DMS53 (cell line): ENCODE measurements around the gene OR2T35.
A peak's percentile ranks its signal among the peaks of the same experiment; 100 is the strongest.
"Not testable (repeated sequence)": the region's sequence is repeated elsewhere in the genome, so short reads cannot be mapped to it uniquely, and the experiment has no call there.

ENCODE experiments used
- DNase-seq: peaks from one replicate; lab custom pipeline; 2025; lab: John Stamatoyannopoulos, UW

The OR2T35 gene, protein sequence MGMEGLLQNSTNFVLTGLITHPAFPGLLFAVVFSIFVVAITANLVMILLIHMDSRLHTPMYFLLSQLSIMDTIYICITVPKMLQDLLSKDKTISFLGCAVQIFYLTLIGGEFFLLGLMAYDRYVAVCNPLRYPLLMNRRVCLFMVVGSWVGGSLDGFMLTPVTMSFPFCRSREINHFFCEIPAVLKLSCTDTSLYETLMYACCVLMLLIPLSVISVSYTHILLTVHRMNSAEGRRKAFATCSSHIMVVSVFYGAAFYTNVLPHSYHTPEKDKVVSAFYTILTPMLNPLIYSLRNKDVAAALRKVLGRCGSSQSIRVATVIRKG

DNA sequence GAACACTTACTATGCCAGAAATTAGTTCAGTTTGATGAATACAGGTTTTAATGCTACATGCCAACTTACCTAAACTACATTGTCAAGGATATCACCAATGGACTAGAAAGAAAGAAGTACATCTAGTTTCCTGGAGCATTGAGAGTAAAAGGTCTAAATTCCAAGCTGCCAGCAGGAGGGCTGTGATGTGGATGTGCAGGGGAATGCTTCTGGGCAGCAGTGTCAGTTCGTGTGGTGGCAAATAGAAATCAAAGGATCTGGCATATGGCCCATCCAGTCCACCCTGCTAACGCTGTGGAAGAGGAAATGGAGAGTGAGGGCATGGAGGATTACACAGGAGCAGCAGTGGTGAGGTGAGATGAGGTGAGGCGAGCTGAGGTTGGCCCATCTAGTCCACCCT, at the start of gene OR2T35:
OR2T35 (minus strand) TSS at position 101 of the 400 bp plus-strand sequence. CDS start 6,020 bp downstream, outside the sequence.
- not testable (repeated sequence) for DNase-seq

DNA sequence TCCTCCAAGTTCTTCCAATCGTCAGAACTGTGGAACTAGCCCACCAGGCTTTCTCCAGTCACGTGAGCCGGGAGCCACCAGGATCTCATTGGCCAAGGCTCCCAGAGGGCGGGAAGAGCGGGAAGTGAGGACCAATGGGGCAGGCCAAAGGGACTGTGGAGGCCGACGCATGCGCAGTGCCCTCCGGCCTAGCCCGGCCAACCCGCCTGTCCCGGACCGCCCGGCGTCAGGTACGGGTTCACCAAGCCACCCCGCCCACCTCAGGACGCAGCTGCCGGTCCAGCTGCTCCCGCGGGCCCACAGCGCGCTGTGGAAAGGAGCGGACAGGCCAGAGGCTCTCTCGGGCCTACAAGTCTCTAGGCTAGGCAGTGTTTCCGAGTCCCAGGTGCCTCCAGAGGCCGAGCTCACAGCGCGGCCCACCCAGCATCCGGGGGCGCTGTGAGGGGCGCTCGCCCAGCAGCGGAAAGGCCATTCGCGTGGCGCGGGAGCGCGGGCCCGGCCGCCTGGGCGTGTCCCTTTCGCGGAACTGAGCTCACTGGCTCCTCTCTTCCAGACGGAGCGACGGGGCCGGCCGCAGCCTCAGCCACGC, 46.6 kb upstream of the OR2T35 start:
- DNase-seq = no peak

DNA sequence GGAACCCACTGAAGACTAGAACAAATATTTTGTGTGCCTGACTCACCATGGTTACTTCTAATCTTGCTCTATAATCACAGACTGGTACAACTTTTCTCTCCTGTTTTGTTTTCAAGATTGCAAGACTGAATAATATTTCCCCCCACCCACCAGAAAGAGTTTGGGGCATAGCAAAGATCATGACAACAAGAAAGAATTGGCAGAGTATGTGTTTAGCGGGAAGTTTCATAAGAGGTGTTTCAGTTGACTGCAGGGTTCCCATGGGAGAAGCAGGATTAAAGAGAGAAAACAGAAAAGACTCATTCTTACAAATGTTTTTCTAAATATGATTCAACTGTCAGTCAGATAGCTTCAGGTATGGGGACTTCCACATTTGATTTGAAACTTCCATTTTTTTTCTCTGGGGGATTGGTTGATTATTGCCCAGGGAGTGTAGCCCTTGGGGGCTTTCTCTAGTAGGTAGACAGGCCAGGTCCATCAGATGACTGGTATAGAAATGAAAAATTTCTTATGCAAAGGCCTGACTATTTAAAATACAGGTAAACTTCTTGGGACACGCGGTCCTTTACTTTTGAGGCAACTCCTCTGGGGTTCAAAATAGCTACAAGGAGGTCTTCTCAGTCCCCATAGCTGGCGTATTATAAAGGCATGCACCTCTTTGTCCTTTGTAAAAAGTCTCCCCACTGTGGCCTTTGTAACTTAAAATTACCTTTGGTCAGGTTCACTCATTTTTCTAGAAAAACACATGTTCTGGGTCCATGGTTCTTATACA, 43.6 kb upstream of the OR2T35 start:
- no peak for DNase-seq

DNA sequence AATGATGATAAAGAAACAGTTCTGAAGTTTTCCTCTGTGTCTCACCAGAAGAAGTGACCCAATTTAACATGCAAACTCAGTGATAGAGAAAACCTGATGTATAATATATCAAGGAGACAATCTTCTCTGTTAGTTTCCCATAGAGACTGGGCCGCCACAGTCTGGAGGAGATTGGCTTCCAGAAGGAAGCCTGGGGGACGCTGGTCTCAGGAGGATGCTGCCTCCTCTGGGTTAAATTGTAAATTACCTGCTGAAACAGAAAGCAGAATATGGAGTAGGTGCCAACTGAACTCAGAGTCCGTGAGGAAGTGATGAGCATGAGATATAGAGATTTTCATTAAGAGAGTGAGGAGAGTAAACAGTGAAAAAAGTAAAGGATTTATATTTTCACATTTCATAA, 41.7 kb upstream of the OR2T35 start:
- peak; percentile 73 for DNase-seq

DNA sequence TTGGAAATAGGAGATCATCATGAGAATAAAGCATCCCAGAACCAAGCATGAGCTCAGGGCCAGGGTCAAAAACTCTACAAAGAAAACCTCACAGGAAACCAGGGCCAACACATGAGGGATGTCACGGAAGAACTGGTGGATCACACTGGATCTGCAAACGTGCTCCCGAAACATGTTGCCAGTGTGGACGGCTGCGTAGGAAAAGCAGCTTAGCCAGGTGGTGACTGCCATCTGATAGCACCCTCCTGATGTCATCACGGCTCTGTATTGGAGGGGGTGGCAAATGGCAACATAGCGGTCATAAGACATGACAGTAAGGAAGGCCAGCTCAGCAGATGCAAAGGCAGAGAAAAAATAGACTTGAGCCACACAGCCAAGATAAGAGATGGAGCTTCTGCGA, 36.6 kb upstream of the OR2T35 start:
- no peak for DNase-seq

DNA sequence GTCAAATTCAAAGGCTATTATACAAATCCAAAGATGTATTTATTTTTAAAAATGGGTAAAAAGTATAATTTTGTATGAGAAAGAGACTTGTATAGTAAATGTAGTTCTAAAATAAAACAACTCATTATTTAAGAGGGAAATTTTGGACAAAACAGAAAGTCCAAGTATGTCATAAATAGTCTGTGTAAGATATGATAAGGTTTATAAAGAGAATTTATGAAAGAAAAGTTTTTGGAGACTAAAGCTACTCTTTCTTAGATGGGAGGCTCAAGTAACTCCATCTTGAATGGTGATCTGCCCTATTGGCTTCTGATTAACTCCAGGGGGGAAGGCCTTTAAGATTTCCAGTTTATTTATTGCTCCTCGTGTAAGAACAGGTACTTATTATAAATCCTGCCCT, 24.9 kb upstream of the OR2T35 start:
- no peak for DNase-seq

DNA sequence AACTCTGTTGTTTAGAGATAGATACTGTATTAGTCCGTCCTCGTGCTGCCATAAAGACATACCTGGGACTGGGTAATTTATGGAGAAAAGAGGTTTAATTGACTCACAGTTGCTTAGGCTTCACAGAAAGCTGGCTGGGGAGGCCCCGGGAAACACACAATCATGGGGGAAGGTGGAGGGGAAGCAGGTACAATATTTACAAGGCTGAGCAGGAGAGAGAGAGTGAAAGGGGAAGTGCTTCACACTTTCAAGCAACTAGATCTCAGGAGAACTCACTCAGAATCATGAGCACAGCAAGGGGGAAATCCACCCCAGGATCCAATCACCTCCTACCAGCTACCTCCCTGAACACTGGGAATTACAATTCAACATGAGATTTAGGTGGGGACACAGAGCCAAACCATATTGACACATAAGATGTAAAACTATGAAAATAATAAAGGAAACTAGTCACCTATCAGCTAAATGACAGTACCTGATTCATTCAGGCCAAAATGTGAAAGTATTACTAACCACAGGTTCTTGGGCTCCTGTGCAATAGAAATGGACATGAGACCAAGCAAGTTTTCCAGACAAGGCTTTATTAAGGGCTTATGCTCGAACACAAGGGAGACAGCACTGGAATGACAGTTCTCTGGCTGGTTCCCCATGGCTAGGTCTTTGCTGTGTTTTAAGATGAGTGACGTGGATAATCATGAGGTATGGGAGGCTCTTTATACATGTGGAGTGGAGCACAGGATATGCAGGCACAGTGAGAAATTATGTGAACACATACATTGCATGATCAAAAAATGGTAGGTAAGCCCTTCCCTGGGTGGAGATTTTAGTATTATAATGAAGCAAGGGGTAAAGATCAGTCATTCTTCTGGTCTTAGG, 18.6 kb upstream of the OR2T35 start:
- DNase-seq = not testable (repeated sequence)

DNA sequence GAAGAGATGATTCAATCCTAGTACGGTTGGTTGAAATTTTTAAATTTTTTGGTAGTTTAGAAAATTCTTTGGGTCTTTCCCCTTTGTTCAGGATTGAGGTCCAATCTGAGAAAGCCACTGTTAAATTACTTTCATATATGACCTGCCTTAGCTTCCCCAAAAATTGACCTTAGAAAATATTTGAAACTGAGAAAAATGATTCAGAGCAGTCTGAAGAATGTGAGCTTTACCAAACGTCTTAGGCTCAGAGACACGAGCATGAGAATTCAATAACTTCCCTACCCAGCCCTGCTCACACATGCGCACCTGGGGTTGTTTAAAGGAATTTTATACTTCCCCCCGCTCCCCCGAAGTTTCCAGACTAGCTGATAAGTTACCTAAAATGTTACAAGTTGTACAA, 11.7 kb upstream of the OR2T35 start:
- not testable (repeated sequence) for DNase-seq

DNA sequence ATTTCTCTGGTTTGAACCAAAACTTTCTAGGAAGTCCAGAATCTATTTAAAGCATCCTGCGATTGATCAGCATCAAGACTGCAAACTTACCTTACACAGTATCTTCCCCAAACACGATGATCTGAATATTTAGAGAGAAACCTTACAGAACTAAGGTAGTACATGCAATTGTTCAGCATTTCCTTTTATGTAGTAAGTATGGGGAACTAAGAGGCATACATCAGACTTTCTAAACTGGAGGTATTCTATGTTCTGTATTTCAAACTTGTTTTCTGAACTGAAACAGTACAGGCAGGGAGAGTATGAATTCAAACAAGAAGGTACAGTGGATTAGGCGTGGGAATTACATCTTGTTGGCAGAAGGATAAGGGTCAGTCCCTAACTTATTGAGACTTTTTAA, 10.3 kb upstream of the OR2T35 start, which contains the start of gene OR2T27:
OR2T27 (minus strand) TSS at position 175 of the 400 bp plus-strand sequence. CDS start 4,644 bp downstream, outside the sequence.
- not testable (repeated sequence) for DNase-seq

DNA sequence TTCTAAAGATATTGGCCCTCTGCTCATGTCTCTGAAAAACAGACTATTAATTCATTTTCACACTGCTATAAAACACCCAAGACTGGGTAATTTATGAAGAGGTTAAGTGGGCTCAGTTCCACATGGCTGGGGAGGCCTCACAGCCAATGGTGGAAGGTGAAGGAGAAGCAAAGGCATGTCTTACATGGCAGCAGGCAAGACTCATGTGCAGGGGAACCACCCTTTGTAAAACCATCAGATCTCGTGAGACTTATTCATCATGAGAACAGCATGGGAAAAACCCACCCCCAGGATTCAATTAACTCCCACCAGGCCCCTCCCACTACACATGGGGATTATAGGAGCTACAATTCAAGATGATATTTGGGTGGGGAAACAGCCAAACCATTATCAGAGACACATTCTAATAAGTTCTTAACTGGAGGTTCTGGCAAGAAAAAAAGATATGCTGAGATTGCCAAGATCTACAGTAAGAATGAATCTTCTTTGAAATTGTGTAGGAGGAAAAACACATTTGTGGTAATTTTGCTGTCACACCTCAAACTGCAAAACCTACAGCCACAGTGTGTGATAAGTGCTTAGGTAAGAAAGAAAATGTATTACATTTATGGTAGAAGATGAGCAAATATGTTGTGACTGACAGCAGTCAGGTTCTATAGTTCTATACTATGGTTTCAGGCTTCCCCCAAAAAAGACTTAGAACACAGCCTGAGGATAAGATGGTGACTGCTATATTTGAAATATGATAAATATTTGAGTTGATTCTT, 3.9 kb upstream of the OR2T35 start:
- not testable (repeated sequence) for DNase-seq

DNA sequence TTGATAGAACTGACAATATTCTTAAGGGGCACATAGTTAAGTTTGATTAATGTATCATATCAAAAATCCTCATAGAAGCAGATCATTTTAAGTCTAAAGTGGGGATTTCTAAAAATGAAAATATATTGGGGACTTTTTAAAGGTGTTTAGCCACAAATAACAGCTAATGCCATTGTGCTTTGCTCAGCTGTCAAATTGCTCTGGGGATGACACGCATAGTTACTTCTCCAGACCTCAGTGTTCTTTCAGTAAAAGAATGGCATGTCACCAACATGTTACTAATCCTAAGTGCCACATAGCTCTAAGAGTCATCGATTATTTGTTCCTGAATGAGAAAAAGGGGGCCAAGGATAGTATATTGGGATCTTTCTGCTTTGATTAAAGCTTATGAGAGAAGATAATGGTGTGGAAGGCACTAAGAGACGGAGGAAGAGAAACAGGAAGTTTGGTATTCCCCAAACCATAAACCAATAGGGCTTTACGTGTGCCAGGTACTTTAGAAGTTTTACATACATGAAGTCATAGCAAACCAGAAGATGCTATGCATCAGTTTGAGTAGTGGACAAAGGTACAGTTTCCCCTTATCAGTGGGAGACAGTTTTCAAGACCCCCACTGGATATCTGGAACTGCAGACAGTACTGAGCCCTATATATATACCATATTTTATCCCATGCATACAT, 2.0 kb downstream of the OR2T35 start:
- DNase-seq = not testable (repeated sequence)

DNA sequence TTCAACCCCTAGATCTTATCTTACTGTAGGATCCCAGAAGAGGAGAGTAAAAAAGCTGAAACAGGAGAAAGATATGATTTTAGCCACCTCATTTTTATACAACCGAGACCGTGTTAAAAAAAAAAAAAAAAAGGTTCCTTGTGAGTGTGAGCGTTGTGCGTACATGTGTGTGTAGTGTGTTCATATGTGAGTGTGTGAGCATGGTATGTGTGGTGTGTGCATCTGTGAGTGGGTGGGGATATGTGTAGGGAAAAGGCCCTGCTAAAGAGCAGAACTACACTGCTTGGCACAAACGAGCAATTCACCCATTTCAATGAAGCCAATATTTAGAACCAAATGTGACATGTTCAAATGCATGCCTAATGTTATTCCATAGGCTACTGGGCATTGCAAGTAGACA, 3.5 kb downstream of the OR2T35 start:
- DNase-seq = not testable (repeated sequence)

DNA sequence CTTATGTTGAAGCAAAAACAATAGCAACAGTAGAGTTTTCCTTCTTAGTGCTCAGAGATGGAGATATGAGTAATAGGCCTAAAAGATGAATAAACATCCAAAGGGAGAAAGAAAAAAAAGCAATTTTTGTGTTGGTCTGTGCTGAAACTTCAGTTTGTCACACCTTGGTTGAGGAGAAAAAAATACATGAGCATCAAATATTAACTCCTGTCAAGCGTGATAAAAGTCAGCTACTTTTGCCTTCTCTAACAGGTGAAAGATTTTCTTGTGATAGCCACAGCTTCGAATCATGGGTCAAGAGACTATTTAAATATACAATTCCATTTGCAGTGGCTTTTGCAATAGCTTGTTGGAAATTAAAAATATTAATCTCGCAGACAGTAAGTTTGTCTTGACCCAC, 4.2 kb downstream of the OR2T35 start:
- DNase-seq = not testable (repeated sequence)

DNA sequence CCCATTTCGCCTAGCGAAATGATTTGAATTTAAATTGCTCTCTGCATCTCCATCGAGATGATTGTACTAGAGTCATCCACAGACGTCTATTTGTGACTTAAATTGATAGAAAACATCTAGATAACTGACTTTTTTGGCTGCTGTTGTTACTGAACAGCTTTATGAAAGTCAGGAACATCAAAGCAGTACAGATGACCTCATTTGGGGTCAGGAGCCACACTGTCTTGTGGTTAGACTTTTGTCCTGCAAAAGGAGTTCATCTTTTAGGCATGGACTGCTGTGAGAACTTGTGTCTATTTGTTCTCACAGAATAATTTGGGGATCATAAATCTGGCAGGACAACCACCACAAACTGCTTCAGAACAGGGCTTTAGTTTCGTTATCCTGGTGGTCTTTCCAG, 5.4 kb downstream of the OR2T35 start:
- not testable (repeated sequence) for DNase-seq

DNA sequence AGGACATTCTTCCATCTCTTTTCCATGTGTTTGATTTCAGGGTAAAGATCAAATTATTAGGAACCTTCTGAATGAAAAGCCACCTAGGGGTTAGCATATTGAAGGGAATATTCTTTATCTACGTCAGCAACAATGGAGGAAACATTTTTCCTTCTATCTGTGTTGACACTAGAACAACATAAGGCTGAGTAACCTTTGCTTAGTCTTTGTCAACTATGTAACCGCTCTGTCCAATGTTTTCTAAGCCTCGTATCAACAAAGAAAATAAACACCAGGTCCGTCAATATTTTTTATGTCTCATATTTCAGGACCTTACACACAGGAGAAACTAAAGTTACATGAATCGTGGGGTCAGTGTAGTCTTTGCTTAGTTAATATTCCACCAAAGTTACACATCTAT, 8.5 kb downstream of the OR2T35 start:
- peak; percentile 34 for DNase-seq

DNA sequence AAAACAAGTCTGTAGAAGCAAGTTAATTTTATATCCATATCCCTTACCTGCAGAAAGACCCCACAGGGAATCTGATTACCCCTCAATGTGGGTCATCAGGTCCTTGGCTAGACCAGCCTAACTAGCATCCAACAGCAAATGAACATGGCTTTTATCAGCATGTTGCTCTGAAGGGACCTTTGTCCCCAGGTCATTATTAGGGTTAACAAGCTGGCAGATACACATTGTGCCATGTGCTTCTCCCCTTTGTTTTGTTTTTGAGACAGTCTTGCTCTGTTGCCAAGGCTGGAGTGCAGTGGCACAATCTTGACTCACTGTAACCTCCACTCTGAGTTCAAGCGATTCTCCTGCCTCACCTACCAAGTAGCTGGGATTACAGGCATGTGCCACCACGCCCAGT, 10.1 kb downstream of the OR2T35 start, which contains the start of gene OR2T11:
OR2T11 (minus strand) TSS at position 101 of the 400 bp plus-strand sequence. CDS start 7,963 bp downstream, outside the sequence.
- DNase-seq = not testable (repeated sequence)

DNA sequence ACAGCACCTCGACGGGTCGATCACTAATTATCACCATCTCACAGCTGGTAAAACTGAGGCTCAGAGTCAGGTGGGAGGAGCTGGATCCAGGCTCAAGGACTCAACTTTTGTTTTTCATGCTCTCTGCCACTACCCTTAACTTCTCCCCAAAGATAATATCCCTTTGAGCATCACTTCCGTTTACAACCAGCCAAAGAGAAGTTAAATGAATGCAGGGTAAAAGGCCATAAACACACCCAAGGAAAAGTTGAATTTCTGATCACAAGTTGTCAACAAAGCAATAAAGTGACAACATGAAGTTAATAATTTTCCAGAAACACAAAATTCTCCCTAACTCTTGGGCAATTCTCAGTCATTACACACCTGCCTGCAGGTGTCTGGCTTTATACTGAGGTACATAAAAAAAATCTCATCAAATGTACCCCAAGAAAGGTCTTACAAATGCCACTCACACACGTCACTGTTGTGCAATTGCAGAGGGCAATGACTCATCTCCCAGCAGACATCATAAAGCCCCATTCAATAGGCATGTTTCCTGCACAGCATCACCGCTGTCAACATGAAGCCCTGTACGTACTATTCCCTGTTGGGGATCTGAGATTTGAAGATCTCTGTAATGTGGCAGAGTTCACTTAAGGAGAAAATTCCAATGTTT, 13.6 kb downstream of the OR2T35 start:
- DNase-seq = peak; percentile 81

DNA sequence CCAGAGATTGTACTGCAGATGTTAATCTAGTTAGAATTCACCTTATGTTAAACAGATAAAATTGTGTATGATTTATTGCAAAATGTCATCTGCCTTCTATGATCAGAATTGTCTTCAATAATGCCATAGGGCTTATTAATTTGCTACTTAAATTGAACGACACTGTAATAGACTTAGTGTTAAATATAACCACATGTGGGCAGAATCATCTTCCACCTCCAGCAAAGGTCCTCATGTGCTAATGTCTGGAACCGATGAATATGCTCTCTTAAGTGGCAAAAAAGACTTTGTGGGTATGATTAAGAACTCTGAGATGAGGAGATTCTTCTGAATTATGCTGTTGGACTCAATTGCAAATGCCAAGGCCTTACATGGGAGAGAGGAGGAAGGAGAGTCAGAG, 14.5 kb downstream of the OR2T35 start:
- no peak for DNase-seq

DNA sequence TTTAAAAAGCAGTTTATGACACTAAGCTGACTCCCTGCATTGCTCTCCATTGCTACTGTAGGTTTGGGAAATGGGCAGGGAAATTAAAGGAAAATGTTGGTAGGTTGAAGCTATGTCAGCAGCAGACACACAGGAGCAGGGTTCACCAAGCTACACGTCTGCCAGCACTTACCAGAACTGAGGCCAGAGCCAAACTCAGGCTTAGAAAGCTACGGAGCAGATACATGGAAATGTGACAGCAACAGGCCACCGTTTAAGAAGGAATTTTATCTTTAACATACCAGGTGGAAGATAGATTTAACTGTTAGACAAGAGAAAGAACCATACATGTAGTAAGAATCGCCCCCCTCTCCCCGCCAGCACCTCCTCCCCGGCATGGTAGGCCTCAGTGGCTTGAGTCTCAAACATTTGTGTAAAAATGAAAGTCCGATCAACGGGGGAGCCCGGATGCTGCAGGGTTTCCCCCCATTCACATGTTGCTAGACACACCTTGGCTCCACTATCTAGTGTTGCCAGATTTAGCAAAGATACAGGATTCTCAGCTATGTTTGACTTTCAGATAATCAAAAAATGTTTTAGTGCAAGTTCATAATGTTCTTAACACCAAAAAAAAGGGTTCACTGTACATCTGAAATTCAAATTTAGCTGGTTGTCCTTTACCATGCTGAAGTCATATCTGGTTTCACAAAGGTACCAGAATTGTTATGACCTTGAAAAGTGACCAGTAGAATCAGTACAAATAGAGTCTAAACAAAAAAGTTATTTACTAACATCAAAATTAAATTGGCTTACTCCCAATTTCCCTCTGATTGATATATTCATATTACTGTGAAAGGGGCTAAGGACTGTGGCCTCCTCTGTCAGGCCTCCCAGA, 16.9 kb downstream of the OR2T35 start:
- no peak for DNase-seq
